Activated CD8-positive, alpha-beta memory T cell treated with anti-CD3 and anti-CD28 coated beads, Interleukin-2, amount 50 U/mL, for 4 hours (primary cell): ENCODE results near the gene KRTAP10-5.
"Not testable (repeated sequence)": the region's sequence is repeated elsewhere in the genome, so short reads cannot be mapped to it uniquely, and the experiment has no call there.

Source experiments
- DNase-seq: peaks from one replicate; pipeline ENCODE4 v3.0.0-alpha.2; 2020

KRTAP10-5 gene

GRCh38 chr21:44610157-44610843 lies 29.9 kb upstream of the KRTAP10-5 start:
- not testable (repeated sequence) for DNase-seq

GRCh38 chr21:44609193-44609592 lies 28.8 kb upstream of the KRTAP10-5 start:
- no peak for DNase-seq

- no peak for DNase-seq
These were observed 26.1 kb upstream of the KRTAP10-5 start for GRCh38 chr21:44606495-44606894.

- no peak for DNase-seq
These were observed 23.5 kb upstream of the KRTAP10-5 start for GRCh38 chr21:44603911-44604310.

- DNase-seq = no peak
These were observed 22.9 kb upstream of the KRTAP10-5 start for GRCh38 chr21:44603109-44603875.

- DNase-seq = no peak
These were observed 22.1 kb upstream of the KRTAP10-5 start for GRCh38 chr21:44602463-44602850.

GRCh38 chr21:44601596-44602462 lies 21.4 kb upstream of the KRTAP10-5 start:
- DNase-seq = no peak

- not testable (repeated sequence) for DNase-seq
These were observed 20.7 kb upstream of the KRTAP10-5 start for GRCh38 chr21:44601091-44601490.

GRCh38 chr21:44600118-44600978 lies 19.9 kb upstream of the KRTAP10-5 start, which contains the start of gene KRTAP10-7:
KRTAP10-7 (plus strand) TSS chr21:44600597; CDS start chr21:44600622, 25 bp downstream.
- DNase-seq = not testable (repeated sequence)

- DNase-seq = no peak
These were observed 19.0 kb upstream of the KRTAP10-5 start for GRCh38 chr21:44599264-44600029.

- DNase-seq = no peak
These were observed 17.7 kb upstream of the KRTAP10-5 start for GRCh38 chr21:44598061-44598460.

- DNase-seq = no peak
These were observed 15.8 kb upstream of the KRTAP10-5 start for GRCh38 chr21:44596068-44596725.

- no peak for DNase-seq
These were observed 15.1 kb upstream of the KRTAP10-5 start for GRCh38 chr21:44595524-44595923.

- DNase-seq = no peak
These were observed 14.1 kb upstream of the KRTAP10-5 start for GRCh38 chr21:44594406-44594916.

- DNase-seq = no peak
These were observed 13.4 kb upstream of the KRTAP10-5 start for GRCh38 chr21:44593598-44594405.

GRCh38 chr21:44592446-44593311 lies 12.3 kb upstream of the KRTAP10-5 start, which contains the start of gene KRTAP10-6:
KRTAP10-6 (minus strand) TSS chr21:44592505; CDS start chr21:44592484, 21 bp downstream.
- no peak for DNase-seq

- DNase-seq = not testable (repeated sequence)
These were observed 11.4 kb upstream of the KRTAP10-5 start for GRCh38 chr21:44591801-44592130.
